Colon (tissue), 2 donors: ENCODE data around the gene ISCA2.

Experiments
- FAIRE-seq: peaks from 2 replicates; lab custom pipeline; 2012; peaks lifted over from hg19 to GRCh38; lab: Jason Lieb, UNC
- donor health status: control.
- donor health status: control.

ISCA2 gene

GRCh38 chr14:74483321-74483720, 10.2 kb upstream of the ISCA2 start:
- no peak for FAIRE-seq

GRCh38 chr14:74486164-74486563, 7.4 kb upstream of the ISCA2 start:
- no peak for FAIRE-seq

GRCh38 chr14:74488786-74489397, 4.7 kb upstream of the ISCA2 start:
- FAIRE-seq: no peak

- no peak for FAIRE-seq
These were observed 3.1 kb upstream of the ISCA2 start for GRCh38 chr14:74490486-74490885.

- FAIRE-seq: no peak
These were observed 1.4 kb upstream of the ISCA2 start for GRCh38 chr14:74491956-74492775.

- FAIRE-seq: no peak
These were observed 706 bp upstream of the ISCA2 start, which contains the start of gene NPC2 for GRCh38 chr14:74492776-74493342. TSS of gene NPC2 (minus strand) at chr14:74493305. CDS start at chr14:74493274, 31 bp downstream.

GRCh38 chr14:74495356-74495755, 1.8 kb downstream of the ISCA2 start:
- FAIRE-seq: no peak

- no peak for FAIRE-seq
These were observed 7.0 kb downstream of the ISCA2 start for GRCh38 chr14:74500417-74501134.

- FAIRE-seq: no peak
These were observed 7.6 kb downstream of the ISCA2 start for GRCh38 chr14:74501135-74501614.

- FAIRE-seq: no peak
These were observed 8.1 kb downstream of the ISCA2 start for GRCh38 chr14:74501691-74502090.

- no peak for FAIRE-seq
These were observed 8.9 kb downstream of the ISCA2 start for GRCh38 chr14:74502236-74503019.

GRCh38 chr14:74503291-74503937, 9.8 kb downstream of the ISCA2 start:
- no peak for FAIRE-seq

GRCh38 chr14:74503938-74504335, 10.4 kb downstream of the ISCA2 start:
- FAIRE-seq: no peak

GRCh38 chr14:74504412-74504811, 10.8 kb downstream of the ISCA2 start:
- FAIRE-seq: no peak

- FAIRE-seq: no peak
These were observed 11.5 kb downstream of the ISCA2 start for GRCh38 chr14:74504874-74505720.

GRCh38 chr14:74505831-74506230, 12.3 kb downstream of the ISCA2 start:
- FAIRE-seq: no peak

- FAIRE-seq: no peak
These were observed 12.9 kb downstream of the ISCA2 start for GRCh38 chr14:74506411-74506851.

- no peak for FAIRE-seq
These were observed 13.5 kb downstream of the ISCA2 start for GRCh38 chr14:74507085-74507484.

GRCh38 chr14:74507840-74508239, 14.3 kb downstream of the ISCA2 start:
- FAIRE-seq: no peak

GRCh38 chr14:74508292-74508731, 14.7 kb downstream of the ISCA2 start:
- FAIRE-seq: no peak
